Raji (cell line): Measurements from ENCODE around the gene SPTBN1.

Experiments used
- POLR2A ChIP-seq: IDR thresholded peaks from 2 replicates; pipeline ENCODE4 v1.6.1; 2011; ENCODE audit warnings: low read depth, low read length, control low read depth; ENCODE audit not compliant: insufficient read depth

The SPTBN1 gene

GRCh38 chr2:54455131-54455562 is 980 bp upstream of the SPTBN1 start:
- no peak for TF ChIP-seq POLR2A

GRCh38 chr2:54456362-54456611 is 160 bp downstream of the SPTBN1 start:
- TF ChIP-seq POLR2A = no peak

DNA sequence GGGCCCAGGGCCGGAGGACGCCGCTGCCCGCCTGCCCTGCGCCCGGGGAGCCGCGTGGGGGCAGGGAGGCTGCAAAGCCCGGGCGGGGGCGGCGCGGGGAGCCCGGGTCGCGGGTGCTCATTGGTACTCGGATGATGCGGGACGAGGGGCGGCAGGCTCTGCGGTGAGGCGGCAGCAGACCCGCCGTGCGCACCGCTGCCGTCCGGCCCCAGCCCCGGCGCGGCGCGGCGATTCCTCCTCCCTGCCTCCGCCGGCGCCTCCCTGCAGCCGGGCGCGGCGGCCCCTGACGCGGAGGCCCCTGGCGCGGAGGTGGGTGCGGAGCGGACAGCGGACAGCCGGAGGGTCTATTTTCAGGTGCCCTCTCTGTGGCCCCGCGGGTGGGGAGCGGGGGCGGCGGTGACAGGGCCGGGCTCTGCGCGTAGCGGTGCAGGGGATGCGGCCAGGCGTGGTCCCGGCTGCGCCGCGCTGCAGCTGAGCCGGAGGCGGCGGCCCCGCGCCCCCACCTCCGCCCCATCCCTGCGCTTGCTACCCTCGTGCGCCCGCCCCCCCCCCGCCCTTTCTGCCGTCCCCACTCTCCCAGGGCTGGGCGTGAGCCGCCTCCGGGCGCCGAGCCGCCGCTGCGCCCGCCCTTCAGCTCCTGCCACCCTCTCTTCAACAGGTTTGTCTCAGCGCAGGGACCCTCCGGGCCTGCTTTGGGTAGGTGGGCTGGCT is 640 bp downstream of the SPTBN1 start:
- no peak for TF ChIP-seq POLR2A

GRCh38 chr2:54457323-54458023 is 1.3 kb downstream of the SPTBN1 start:
- TF ChIP-seq POLR2A = no peak

DNA sequence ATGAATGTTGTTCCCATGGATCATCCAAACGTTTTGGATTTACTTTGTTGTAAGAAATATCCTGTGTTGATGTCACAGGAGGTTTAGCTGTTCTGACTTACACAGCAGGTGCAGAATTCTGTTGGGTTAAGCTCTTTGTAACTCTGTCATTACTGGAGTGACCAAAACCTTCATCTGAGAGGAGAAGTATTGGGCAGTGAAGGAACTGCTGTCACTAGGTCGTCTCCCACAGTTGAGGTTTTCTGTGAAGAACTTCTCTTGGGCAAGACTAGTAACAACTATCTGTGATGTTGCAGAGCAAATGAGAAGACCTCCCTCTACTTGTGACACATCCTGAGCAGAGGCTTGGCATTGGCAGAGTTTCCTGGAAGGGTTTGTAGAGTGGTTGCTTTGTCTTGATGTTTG is 2.9 kb downstream of the SPTBN1 start:
- no peak for TF ChIP-seq POLR2A

DNA sequence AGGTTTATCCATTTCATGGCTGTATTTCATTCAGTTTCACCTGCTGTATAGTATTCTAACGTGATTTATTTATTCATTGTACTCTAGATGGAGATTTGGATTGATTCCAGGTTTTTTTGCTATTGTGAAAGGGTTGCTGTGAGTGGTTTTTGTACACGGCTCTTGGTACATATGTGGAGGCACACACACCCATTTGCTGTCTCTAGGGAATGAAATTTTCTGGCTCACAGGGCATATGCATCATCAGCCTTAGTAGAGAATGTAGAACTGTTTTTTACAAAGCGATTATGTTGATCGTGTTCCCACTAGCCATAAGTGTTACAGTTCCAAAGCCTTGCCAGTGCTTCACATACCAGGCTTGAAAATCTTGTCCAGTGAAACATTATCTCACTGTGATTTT is 5.1 kb downstream of the SPTBN1 start:
- no peak for TF ChIP-seq POLR2A

DNA sequence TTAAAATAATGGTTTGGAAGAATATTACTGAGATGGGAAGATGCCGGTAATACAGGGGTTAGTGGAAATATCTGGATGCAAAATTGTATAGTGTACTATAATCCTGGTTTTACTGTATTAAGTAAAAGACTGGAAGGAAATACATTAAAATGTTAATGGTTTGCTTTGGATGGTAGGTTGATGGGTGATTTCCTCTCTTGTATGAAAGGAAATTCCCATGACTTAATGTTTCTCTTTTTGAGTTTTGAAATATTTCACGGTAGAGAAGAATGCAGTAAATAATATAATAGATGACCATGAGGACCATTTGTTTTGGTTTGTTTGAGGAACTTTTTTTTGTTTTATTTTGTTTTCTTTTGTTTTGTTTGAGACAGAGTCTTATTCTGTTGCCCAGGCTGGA is 8.2 kb downstream of the SPTBN1 start:
- TF ChIP-seq POLR2A = no peak

DNA sequence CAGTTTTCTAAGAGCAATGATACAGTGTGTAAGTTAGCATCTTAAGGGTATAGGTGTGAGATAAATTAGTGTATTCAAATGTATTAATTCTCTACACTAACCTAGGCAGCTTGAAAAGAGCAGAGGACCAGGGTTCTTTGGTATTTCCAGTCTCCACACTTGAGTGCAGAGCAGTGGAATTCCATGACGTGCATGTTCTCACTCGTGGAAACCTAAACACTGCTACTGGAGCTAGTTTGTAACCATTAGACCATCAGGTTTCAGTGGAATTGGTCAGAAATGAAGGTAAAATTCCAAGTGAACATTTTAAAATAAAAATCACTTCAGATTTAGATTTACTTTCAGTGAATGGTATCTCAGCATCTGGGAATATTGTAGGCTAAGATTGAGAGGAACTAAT is 9.0 kb downstream of the SPTBN1 start:
- no peak for TF ChIP-seq POLR2A

- TF ChIP-seq POLR2A = no peak
Measured at GRCh38 chr2:54466870-54467269, 10.7 kb downstream of the SPTBN1 start.

GRCh38 chr2:54468673-54469072 is 12.5 kb downstream of the SPTBN1 start:
- no peak for TF ChIP-seq POLR2A

- no peak for TF ChIP-seq POLR2A
Measured at GRCh38 chr2:54469484-54470053, 13.4 kb downstream of the SPTBN1 start.

GRCh38 chr2:54470266-54470938 is 14.3 kb downstream of the SPTBN1 start:
- no peak for TF ChIP-seq POLR2A

DNA sequence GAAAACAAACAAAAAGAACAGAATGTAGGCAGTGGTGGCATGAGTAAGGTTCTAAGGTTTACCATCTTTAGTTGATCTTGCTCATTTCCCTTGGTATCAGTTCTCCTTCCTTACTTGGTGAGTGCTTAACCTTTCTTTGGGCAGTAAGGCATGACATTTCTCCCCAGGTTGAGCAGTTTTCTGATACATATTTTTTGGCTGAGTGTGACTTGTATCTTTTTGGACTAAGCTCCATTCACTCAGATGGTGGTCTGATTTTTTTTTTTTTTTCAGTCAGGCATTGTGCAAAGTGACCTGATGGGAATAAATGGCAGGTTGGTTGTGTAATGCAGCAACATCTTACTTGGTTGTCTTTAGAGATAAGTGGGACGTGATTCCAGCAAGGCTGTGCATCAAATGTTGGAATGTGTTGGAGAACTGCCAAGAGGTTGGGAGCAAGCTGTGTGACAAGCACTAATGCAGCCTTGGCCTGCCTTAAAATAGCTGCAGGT is 15.1 kb downstream of the SPTBN1 start:
- TF ChIP-seq POLR2A = no peak

DNA sequence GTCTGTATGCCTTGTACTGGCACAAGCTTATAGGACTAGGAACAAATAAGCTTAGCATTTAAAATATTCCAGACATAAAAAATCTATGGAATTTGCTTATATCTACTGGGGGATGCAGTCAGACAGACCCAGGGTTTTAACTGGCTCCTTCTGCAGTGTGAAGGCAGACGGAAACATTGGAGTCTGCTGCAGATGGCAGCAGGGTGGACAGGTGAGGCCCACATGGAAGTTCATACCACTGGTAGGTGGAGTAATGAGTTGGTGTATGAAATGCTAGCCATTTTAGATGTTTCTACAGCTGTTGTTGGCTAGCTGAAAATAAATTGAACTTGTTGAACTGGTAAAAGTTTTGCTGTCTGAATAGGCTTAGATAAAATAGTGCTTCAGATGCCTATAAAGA is 17.7 kb downstream of the SPTBN1 start:
- no peak for TF ChIP-seq POLR2A

- no peak for TF ChIP-seq POLR2A
Measured at GRCh38 chr2:54475285-54475684, 19.2 kb downstream of the SPTBN1 start.

GRCh38 chr2:54475919-54476318 is 19.8 kb downstream of the SPTBN1 start:
- no peak for TF ChIP-seq POLR2A

GRCh38 chr2:54476852-54477251 is 20.7 kb downstream of the SPTBN1 start:
- no peak for TF ChIP-seq POLR2A

DNA sequence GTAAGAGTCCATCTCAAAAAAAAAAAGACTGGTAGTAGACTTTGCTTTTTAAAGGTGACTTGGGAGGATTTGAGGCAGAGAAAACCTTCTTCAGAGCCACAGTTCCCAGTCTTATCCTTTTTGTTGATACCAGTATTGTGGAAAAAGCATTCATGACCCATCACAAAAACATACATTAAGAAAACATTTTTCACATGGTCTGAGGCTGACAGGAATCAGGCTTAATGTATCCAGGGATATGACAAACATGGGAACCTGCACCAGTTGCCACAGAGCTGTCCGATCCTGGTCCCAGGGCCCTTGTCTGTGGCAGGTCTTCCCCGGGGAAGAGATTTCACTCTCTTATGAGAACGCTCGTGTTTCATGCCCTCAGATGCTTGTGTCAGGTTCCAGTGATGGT is 21.8 kb downstream of the SPTBN1 start:
- TF ChIP-seq POLR2A = no peak
